GDM1 (cell line): ENCODE measurements around the gene TRMT6.

Source experiments
- DNase-seq: peaks from one replicate; lab custom pipeline; 2025; lab: John Stamatoyannopoulos, UW

TRMT6 gene

DNA sequence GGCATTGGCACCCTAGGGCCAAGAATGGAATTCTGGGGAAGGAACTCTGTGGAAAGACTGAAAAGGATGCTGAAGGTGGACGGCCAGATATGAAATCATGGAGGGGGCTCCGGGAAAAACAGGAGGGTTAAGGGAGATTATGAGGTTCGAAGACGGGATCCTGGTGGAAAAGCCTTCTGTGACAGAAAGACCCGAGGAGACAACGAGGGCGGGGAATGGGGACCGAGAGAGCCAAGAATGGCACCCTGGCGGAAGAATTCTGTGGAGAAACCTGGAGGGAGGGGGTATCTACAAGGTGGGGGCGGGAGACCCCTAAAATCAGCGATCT lies 426 bp downstream of the TRMT6 start:
- no peak for DNase-seq

DNA sequence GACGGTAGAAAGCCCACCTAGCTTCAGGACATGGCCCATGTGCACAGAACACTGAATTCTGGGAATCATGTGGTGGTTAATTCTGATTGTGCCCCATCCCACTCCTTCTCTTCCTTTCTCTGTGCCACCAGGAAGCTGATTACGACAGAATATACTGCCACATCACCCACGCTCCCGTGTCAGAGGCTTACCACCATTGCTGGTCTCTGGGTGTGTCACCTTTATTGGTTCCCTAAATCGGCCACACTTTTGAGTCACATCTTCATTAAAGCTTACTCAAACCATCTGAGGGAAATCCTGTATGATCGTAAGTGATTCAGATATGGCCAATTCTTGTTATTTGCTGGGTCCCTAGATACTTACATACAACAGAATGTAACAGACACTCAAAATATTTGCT lies 3.1 kb downstream of the TRMT6 start:
- no peak for DNase-seq

DNA sequence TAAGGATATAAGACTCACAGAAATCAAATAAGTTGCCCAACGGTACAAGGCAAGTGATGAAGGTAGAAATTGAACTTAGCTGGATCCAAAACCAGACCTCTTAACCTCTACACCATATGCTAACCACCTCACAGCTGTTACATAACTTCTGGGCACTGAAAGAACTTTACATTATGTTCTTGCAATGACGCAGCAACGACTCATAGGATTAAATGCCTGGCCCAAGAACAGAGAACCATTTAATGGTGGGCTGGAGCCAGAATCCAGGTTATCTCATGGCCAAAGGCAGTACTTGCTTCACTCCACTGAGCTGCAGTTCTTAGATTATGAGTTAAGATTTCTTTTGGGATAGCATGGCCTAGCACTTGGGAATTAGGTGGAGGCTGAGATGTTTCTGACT lies 4.4 kb downstream of the TRMT6 start:
- no peak for DNase-seq

DNA sequence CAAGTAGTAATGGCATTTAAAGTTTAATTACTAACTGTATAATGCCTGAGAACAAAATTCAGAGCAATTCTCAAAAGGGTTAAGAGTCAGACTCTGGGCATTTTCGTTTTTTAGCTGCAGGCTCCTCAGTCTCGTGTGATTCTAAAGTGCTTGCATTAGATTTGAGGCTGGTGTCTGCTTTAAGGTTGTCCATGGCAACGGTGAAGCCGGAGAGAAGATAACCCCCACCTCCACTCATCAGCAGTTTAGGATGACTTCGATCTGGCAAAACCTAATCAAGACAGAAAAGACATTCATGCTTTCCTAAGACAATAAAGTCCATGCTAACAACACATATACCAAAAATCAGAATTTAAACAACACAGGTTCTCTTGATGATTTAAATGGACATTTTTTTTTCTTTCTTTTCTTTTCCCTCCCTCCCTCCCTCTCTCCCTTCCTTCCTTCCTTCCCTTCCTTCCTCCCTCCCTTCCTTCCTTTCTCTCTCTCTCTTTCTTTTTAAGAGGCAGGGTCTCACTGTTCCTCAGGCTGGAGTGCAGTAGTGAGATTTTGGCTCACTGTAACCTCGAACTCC lies 11.8 kb downstream of the TRMT6 start:
- DNase-seq = no peak

DNA sequence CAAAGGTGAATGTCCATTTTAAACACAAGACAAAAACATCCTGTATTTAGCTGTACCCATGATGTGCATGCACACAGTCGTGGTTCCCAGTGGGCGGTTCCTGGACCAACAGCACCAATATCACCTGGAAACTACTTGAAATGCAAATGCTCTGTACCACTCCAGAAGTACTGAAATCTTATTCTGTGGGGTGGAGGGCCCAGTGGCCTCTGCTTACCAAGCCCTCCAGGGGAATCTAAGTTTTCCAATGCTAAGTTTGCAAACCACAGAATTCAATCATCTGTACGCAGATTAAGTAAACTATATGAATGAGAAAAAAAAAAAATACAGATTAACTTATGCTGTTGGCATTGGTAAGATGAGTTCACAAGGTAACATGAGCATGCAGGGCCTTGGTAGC lies 14.1 kb downstream of the TRMT6 start:
- DNase-seq = no peak

DNA sequence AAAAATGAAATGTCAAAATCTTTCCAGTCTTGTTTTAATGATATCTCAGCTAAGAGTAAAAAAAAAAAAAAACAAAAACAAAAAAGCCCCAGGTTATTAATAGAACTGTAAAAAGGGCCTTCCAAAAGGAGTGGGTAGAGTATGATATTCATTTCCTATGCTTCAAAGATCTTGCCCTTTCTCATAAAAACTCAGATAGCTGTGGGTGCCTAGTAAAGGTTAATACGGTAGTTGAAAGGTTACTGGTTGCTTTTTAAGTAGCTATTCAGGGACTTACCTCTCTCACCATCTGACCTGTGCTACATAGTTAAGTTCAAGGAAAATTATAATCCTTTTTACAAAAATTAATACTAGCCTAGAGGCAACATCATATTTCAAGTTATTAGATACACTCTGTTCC lies 14.9 kb downstream of the TRMT6 start:
- DNase-seq = no peak

DNA sequence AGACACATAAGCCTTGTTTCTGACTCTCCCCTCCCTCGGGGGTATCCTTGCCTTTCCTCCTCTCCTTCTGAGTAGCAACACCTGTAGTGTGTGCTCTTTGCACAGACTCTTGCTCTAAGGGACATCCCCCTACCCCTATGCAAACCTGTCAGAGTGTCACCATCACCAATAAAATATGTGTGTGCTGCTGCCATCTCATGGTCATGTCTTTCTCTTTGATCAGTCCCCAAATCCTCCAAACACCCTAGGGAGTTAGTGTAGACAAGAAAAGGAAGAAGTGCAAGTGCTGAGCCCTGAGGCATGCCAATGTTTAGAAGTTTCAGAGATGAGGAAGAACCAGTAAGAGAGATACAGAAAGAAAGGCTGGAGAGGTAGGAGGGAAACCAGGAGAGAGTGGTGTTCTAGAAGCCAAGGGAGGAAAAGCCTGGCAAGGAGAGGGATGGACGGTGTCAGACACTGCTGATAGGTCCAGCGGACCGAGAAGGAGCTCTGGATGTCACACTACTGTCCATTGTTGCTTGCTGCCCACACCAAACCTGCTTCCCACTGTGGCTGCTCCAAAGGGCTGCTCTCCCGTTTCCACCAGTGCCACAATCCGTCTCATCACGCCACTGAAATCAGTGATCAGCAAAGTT lies 16.4 kb downstream of the TRMT6 start:
- peak; percentile 37 for DNase-seq

DNA sequence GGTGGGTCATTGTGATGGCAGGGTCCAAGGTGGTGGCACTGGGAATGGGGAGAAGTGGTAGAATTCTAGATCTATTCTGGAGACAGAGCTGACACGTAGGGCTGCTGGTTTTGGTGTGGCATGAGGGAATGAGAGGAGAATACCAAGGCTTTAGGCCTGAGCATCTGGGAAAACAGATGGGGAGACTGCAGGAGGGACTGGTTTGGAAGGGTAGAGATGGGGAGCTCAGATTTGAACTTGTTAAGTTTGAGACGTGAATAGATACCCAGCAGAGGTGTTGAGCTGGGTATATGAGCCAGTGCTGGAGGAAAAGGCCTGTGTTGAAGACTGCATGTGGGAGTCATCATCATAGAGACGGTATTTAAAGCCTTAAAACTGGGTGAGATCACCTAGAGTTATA lies 17.5 kb downstream of the TRMT6 start:
- DNase-seq = no peak

DNA sequence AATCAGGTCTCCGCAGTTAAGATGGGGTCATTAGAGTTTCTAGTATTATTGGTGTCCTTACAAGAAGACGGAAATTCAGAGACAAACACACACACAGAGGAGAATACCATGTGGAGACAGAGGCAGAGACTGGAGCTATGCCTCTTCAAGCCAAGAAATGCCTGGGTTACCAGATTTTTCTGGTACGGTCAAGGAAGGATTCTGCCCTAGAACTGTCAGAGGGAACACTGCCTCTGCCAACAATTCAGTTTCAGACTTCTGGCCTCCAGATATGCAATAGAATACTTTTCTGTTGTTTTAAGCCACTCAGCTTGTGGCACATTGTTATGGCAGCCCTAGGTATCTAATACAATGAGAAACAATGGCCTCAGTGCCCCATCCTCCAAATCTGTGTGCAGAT lies 18.9 kb downstream of the TRMT6 start:
- DNase-seq = no peak

DNA sequence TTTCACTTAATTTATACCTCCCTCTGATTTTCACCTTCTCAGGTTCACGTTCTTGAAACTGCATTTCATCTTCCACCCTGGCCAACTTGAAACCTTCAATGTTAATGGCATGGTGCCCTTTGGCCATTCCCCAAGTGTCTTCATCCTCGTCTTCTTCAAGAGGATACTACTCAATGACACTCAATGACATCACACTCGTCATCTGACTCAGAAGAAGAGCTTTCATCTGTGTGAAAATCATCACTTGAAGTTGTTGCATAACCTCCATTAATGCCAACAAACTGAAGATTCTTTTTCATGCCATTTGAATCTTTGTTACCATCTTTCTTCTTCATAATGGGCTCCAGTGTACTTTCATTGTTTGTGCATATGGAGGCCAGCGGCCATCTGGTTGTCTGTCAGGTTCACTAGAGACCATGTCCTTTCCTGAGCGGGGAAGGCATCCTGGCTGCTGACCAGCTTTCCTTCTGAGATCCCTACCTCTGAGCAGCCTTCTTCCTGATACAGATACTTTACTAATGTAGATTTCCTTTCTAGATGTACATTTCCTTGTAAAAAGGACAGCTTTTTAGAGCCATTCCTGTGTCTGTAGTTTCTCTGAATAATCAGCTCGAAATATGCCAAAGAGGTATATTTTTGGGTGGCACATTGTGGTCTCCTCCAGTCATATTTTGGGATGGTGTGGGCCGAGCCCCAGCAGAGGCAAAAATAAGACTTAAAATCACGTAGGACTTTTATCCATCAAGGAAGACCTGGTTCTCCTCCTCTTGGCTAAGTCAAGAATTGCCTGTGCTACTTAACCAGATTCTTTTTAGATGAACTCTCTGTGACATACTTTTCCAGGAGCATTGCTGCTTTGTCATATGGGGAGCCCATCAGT lies 21.3 kb downstream of the TRMT6 start:
- DNase-seq = no peak

DNA sequence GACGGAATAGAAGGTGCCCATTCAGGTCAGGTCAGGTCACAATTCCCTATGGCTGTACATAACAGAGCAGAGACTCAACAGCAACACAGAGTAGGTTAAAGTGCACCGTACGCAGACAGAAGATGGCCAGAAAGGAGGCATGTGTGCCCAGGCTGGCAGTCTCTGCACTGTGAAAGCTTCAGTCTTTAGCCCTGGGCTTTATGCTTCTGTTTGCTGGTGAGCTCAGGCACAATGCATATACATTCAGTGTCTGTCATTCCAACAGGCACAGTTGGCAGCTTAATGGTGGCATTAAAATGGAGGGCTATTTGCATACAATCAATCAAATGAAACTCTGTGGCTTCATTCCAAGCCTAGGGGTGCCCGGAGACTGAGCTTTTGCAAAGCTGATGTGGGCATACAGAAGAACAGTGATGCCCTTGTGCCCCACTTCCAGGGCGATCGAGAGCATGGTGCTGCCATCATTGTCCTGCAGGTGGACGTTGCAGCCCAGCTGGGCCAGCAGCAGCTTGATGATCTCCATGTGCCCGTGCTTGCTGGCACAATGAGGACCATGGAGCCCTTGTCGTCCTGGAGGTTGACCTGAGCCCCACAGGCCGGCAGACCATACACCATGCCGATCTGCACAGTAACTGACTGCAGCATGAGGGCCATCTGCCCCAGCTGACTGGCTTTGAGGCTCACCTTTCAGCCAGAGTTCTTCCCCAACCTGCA lies 22.4 kb downstream of the TRMT6 start:
- no peak for DNase-seq

DNA sequence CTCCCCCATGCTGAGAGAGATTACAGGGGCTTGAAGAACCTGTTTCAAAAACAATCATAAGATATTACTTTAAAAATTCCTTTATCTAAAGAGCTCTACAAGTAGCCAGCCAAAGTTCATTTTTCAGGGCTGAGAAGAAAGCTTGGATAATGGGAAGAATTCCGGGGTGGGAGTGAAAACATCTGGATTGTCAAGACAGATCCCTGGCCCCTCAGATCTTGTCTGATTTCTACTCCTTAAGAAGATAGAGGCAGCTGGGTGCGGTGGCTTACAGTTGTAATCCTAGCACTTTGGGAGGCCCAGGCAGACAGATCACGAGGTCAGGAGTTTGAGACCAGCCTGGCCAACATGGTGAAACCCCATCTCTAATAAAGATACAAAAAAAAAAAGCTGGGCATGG lies 24.8 kb downstream of the TRMT6 start:
- DNase-seq = no peak

DNA sequence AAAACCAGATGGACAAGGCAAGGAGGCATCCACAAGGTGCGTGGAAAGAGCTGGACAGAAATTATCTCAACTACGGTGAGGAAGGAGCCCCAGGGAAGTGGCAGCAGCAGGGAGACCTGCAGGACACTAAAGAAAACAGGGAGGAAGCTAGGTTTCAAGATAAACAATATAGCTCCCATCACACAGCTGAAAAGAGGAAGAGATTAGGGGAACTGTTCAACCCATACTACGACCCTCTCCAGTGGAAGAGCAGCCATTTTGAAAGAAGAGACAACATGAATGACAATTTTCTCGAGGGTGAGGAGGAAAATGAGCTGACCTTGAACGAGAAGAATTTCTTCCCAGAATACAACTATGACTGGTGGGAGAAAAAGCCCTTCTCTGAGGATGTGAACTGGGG lies 26.8 kb downstream of the TRMT6 start:
- peak; percentile 6 for DNase-seq

DNA sequence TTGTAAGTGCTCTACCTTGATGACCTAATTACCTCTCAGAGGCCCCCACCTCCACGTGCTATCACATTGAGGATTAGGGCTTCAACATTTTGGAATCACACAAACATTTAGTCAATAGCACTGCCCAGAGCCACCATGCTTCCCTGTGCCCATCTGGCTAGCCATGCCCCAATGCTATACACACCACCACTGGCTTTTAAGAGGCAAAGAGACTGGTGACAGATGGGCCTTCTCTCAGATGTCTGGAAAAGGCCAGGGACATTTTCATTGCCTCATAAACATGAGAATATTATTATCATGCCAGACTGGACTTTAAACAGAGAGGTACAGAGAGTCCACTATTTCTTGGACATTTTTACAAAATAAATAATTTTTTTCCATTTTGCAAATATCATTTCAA lies 29.8 kb downstream of the TRMT6 start:
- no peak for DNase-seq

DNA sequence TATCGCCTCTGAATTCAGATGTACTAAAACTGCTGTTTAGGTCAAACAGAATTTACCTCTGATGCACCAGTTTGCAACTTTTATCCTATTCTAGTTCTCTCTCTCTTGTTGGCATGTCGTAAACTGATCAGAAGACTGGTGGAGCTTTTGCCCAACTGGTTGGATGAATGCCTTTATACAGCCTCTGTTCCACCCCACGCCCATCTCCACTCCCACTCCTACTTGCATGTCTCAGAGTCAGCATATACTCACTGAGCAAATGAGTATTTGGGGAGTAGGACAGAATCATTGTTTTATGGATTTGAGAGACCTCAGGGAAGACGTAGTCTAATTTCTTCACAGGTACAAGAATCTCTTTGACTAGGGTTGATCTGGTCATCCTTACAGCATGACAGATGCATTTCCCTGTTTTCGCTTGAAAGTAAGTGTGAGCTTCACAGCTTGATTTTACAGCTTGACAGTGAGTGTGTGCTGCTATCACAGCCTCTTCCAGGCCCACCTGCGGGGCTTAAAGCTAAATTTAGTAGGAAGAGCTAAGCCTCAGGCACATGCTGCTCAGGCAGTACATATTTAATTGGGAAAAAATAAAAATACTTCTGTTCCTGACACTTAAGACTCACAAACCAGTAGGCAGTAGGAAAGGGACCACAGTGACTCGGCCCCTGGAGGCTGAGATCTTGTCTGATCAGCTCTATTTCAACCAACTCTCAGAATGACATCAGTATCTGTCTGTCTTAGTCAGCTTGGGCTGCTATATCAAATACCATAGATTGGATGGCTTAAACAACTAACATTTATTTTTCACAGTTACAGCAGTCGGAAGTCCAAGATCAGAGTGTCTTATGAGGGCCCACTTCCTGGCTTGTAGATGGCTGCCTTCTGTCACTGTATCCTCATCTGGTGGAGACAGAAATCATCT lies 30.4 kb downstream of the TRMT6 start:
- no peak for DNase-seq

DNA sequence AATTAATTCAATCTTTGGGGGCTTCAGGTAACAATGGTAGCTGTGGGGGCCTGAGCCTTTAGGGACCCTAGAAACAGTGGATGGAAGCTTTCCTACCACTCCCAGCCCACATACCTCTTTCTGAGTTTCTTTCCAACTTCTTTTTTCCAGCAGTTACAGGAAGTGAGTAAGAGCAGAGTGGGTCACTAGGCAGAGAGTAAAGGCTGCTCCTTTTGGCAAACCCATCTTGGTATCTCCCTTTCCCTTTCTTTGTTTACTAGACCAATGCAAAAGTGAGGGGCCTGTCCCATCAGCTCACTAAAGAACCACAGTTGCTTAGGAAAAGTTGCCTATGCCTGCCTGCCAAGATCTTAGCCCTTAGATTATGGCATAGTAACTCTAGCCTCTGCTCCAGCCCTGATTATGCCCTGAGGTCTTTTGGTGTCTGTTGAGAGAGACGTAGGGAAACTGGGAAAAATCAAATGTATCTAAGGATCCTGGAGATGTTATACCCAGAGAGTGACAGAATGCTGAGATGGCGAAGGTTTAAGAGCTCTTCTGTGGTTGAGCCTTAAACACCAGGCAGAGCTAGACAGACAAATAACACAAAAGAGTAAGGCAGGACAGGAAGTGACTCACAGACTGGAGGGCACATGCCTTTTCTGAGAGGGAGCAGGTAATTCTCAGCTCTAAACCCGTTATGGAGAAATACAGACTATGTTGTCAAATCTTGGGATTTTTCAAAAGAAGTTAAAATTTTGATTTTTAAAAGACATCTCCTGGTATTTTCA lies 31.3 kb downstream of the TRMT6 start:
- no peak for DNase-seq

DNA sequence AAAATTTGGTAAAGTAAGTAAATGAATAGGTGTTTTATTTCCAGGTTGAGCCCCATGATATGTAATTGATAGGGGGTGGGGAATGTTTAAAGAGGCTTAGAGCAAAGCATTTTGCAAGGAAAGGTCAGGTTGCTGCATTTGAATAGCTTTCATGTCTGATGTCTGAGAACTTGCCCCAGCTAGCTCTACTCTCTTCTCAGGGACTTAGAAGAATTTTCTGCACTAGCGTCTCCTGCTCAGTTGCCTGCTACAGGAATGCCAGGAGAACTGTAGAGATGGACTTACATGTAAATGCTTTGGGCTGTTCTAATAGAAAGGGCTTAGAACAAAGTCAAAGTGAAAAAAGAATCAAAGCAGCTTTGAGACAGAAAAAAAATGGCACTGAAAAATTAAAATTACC lies 35.5 kb downstream of the TRMT6 start:
- no peak for DNase-seq

DNA sequence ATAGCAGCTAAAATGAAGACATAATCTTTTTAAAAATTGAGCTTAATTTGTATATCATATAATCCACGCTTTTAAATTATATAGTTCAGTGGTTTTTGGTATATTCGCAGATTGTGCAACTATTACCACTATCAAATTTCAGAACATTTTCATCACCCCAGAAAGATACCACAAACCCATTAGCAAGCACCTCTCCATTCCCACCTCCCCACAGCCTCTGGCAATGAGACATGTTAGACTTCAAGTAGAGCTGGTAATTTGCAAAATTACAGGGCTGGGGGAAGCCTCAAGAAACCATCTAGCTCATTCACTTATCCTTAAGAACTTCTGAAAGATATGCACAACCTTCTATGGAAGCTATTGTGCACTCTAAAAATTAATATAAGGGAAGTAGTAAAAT lies 37.2 kb downstream of the TRMT6 start:
- no peak for DNase-seq

DNA sequence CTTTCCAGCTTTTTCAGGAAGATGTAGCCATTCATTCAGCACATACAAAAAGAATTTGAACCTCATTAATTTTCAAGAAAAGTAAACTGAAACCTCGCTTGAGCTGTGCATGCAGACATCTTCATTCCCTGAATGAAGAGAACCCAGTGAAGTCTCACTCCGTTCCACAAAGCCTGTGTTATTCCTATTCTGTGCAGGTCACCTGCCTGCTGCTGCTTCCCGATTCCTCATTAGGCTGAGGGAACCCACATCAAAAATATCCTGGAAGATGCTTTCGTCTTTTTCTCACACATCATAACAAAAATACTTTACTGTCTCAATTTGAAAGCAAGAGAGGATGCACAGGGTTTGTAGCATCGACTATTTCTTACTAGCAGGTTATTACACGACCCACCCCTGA lies 40.1 kb downstream of the TRMT6 start:
- DNase-seq = no peak

DNA sequence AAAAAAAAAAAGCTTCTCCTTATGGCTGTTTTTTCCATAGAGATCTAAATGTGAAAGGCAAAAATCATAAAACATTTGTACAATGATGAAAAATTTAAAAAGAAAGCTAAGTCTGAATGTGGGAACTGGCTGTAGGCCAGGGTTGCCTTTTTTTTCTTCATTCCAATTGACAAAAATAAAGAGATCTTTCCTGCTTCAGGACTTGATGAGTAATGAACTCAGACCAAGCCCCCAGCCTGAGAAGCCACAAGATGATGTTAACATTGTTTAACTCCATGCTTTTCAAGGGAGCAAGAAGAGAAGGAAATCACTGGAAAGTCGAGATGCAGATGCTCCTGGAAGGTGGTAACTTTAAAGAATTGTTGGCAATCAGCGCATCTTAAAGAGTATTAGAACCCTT lies 41.4 kb downstream of the TRMT6 start:
- DNase-seq = no peak

DNA sequence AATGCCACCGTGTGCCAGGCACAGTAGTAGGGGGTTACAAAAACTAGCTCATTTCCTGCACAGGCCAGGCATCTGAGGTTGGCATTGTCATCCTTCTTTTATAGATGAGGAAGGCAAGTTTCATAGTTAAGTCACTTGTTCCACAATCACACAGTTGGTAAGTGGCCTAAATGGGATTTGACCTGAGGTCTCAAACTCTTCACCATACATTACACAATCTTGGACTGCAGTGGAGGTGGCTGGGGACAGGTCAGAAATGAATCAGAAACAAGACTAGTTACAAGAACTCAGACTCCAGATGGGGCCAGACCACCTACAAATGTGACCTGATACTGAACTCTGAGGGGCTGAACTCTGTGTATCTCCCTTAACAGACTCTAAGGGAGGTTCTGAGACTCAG lies 49.4 kb downstream of the TRMT6 start:
- no peak for DNase-seq
